ENCODE data around the gene ABCA1.

ABCA1 gene

GRCh38 chr9:104951487-104951886 is 23.5 kb upstream of the ABCA1 start:
- Histone ChIP-seq H3K4me3 (ENCODE audit: low read depth, low read length) (no peak overlapping the region), H3K27ac (no peak overlapping the region), H3K36me3 (replicated peaks) (no peaks in the 10 kb centered on the region), H3K27me3 (replicated peaks) (no peaks in the 10 kb centered on the region)
- no peak for DNase-seq
- in situ Hi-C loops (cut with HindIII; ENCODE audit: low pct_ligation_motif_present, low sequenced_read_pairs), result no loop called here
- no peak for TF ChIP-seq CTCF (IDR thresholded peaks at IDR 0.05; ENCODE audit: low read depth, low read length, missing control alignments)

GRCh38 chr9:104950838-104951237 is 22.9 kb upstream of the ABCA1 start:
- no peak for TF ChIP-seq CTCF (IDR thresholded peaks at IDR 0.05; ENCODE audit: low read depth, low read length, missing control alignments)
- no peak overlapping the region for H3K4me3 ChIP-seq (ENCODE audit: low read depth, low read length)
- in situ Hi-C loops (cut with HindIII; ENCODE audit: low pct_ligation_motif_present, low sequenced_read_pairs), result no loop called here

GRCh38 chr9:104948277-104948676 is 20.3 kb upstream of the ABCA1 start:
- no peak for DNase-seq
- Histone ChIP-seq H3K4me3 (ENCODE audit: low read depth, low read length) (no peak overlapping the region), H3K36me3 (replicated peaks) (no peaks in the 10 kb centered on the region), H3K27ac (no peak overlapping the region), H3K27me3 (replicated peaks) (no peaks in the 10 kb centered on the region)
- in situ Hi-C loops (cut with HindIII; ENCODE audit: low pct_ligation_motif_present, low sequenced_read_pairs), result no loop called here
- TF ChIP-seq CTCF (IDR thresholded peaks at IDR 0.05; ENCODE audit: low read depth, low read length, missing control alignments), result no peak

More at GRCh38 chr9:104950838-104951237, 22.9 kb upstream of the ABCA1 start:
- Histone ChIP-seq H3K36me3 (replicated peaks) (no peaks in the 10 kb centered on the region), H3K27ac (no peak overlapping the region), H3K27me3 (replicated peaks) (no peaks in the 10 kb centered on the region)
- DNase-seq, result no peak

- Histone ChIP-seq H3K27ac (no peak overlapping the region), H3K27me3 (replicated peaks) (no peaks in the 10 kb centered on the region), H3K4me3 (ENCODE audit: low read depth, low read length) (no peak overlapping the region), H3K36me3 (replicated peaks) (no peaks in the 10 kb centered on the region)
- in situ Hi-C loops (cut with HindIII; ENCODE audit: low pct_ligation_motif_present, low sequenced_read_pairs), result no loop called here
- no peak for TF ChIP-seq CTCF (IDR thresholded peaks at IDR 0.05; ENCODE audit: low read depth, low read length, missing control alignments)
- no peak for DNase-seq
Measured at GRCh38 chr9:104944871-104945270, 16.9 kb upstream of the ABCA1 start.

GRCh38 chr9:104944356-104944755 is 16.4 kb upstream of the ABCA1 start:
- H3K27ac ChIP-seq, result no peak overlapping the region
- in situ Hi-C loops (cut with HindIII; ENCODE audit: low pct_ligation_motif_present, low sequenced_read_pairs), result no loop called here
- no peak for DNase-seq
- no peaks in the 10 kb centered on the region for H3K36me3 ChIP-seq (replicated peaks)
- H3K4me3 ChIP-seq (ENCODE audit: low read depth, low read length), result no peak overlapping the region
- no peak for TF ChIP-seq CTCF (IDR thresholded peaks at IDR 0.05; ENCODE audit: low read depth, low read length, missing control alignments)
- no peaks in the 10 kb centered on the region for H3K27me3 ChIP-seq (replicated peaks)

GRCh38 chr9:104941597-104941996 is 13.6 kb upstream of the ABCA1 start:
- in situ Hi-C loops (cut with HindIII; ENCODE audit: low pct_ligation_motif_present, low sequenced_read_pairs), result no loop called here
- no peak for DNase-seq
- no peaks in the 10 kb centered on the region for H3K36me3 ChIP-seq (replicated peaks)
- no peak overlapping the region for H3K27ac ChIP-seq
- TF ChIP-seq CTCF (IDR thresholded peaks at IDR 0.05; ENCODE audit: low read depth, low read length, missing control alignments), result no peak
- H3K4me3 ChIP-seq (ENCODE audit: low read depth, low read length), result no peak overlapping the region
- no peaks in the 10 kb centered on the region for H3K27me3 ChIP-seq (replicated peaks)

Data from brain microvascular endothelial cell (primary cell).